ENCODE data around the gene DDX24.
A peak's percentile ranks its signal among the peaks of the same experiment; 100 is the strongest.

DDX24 gene

DNA sequence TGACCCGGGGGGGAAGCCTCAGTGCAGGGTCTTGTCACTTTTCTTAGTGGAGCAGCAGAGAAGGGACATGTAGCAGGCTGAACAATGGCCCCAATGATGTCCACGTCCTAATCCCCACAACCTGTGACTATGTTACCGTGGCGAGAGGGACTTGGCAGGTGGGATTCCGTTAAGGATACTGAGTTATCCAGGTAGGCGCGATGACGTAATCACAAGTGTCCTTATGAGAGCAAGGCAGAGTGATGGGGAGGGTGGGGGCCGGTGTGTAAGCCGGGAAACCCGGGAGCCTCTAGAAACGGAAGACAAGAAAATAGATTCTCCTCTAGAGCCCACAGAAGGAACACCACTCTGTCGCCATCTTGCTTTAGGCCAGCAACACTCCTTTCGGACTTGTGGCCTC, 50.4 kb downstream of the DDX24 start:
- no peaks in the 10 kb centered on the region for H3K9me3 ChIP-seq (ENCODE audit: control insufficient read depth, low read length)
- peaks cover 33% of the 10 kb centered on the region for H3K4me1 ChIP-seq (ENCODE audit: control insufficient read depth, insufficient read depth, low read length)
- H3K9ac ChIP-seq (ENCODE audit: low read length), result no peak overlapping the region
- no peaks in the 10 kb centered on the region for H3K36me3 ChIP-seq (ENCODE audit: control insufficient read depth, insufficient read depth, low read length)
- H3K27me3 ChIP-seq (ENCODE audit: control insufficient read depth, insufficient read depth, low read length), result no peaks in the 10 kb centered on the region
- H3K4me3 ChIP-seq (ENCODE audit: low read length), result no peak overlapping the region

GRCh38 chr14:94029671-94030203, 51.3 kb downstream of the DDX24 start:
- Histone ChIP-seq H3K4me3 (ENCODE audit: low read length) (no peak overlapping the region), H3K9me3 (ENCODE audit: control insufficient read depth, low read length) (no peaks in the 10 kb centered on the region), H3K36me3 (ENCODE audit: control insufficient read depth, insufficient read depth, low read length) (no peaks in the 10 kb centered on the region), H3K27me3 (ENCODE audit: control insufficient read depth, insufficient read depth, low read length) (no peaks in the 10 kb centered on the region), H3K9ac (ENCODE audit: low read length) (no peak overlapping the region), H3K4me1 (ENCODE audit: control insufficient read depth, insufficient read depth, low read length) (peaks cover 33% of the 10 kb centered on the region)

DNA sequence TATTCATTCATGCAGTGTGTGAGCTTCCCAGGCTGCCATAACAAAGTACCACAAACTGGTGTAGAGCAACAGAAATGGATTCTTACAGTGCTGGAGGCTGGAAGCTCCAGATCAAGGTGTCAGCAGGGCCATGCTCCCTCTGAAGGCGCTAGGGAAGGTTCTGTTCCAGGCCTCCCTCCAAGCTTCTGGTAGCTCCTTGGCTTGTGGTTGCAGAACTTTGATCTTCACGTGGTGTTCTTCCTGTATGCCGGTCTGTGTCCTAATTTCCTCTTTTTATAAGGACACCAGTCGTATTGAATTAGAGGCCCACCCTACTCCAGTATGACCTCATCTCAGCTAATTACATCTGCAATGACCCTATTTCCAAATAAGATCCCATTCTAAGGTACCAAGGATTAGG, 51.7 kb downstream of the DDX24 start:
- H3K9me3 ChIP-seq (ENCODE audit: control insufficient read depth, low read length), result no peaks in the 10 kb centered on the region
- H3K36me3 ChIP-seq (ENCODE audit: control insufficient read depth, insufficient read depth, low read length), result no peaks in the 10 kb centered on the region
- H3K4me1 ChIP-seq (ENCODE audit: control insufficient read depth, insufficient read depth, low read length), result peaks cover 33% of the 10 kb centered on the region
- H3K4me3 ChIP-seq (ENCODE audit: low read length), result no peak overlapping the region
- no peak overlapping the region for H3K9ac ChIP-seq (ENCODE audit: low read length)
- H3K27me3 ChIP-seq (ENCODE audit: control insufficient read depth, insufficient read depth, low read length), result no peaks in the 10 kb centered on the region

- Histone ChIP-seq H3K9ac (ENCODE audit: low read length) (no peak overlapping the region), H3K36me3 (ENCODE audit: control insufficient read depth, insufficient read depth, low read length) (no peaks in the 10 kb centered on the region), H3K27me3 (ENCODE audit: control insufficient read depth, insufficient read depth, low read length) (no peaks in the 10 kb centered on the region), H3K9me3 (ENCODE audit: control insufficient read depth, low read length) (no peaks in the 10 kb centered on the region), H3K4me3 (ENCODE audit: low read length) (no peak overlapping the region), H3K4me1 (ENCODE audit: control insufficient read depth, insufficient read depth, low read length) (peaks cover 33% of the 10 kb centered on the region)
Measured at GRCh38 chr14:94028450-94028826, 52.6 kb downstream of the DDX24 start.

- H3K27me3 ChIP-seq (ENCODE audit: control insufficient read depth, insufficient read depth, low read length), result no peaks in the 10 kb centered on the region
- no peaks in the 10 kb centered on the region for H3K9me3 ChIP-seq (ENCODE audit: control insufficient read depth, low read length)
- peaks cover 36% of the 10 kb centered on the region for H3K4me1 ChIP-seq (ENCODE audit: control insufficient read depth, insufficient read depth, low read length)
- no peaks in the 10 kb centered on the region for H3K36me3 ChIP-seq (ENCODE audit: control insufficient read depth, insufficient read depth, low read length)
- no peak overlapping the region for H3K9ac ChIP-seq (ENCODE audit: low read length)
- no peak overlapping the region for H3K4me3 ChIP-seq (ENCODE audit: low read length)
Measured at GRCh38 chr14:94027566-94028449, 53.2 kb downstream of the DDX24 start.

DNA sequence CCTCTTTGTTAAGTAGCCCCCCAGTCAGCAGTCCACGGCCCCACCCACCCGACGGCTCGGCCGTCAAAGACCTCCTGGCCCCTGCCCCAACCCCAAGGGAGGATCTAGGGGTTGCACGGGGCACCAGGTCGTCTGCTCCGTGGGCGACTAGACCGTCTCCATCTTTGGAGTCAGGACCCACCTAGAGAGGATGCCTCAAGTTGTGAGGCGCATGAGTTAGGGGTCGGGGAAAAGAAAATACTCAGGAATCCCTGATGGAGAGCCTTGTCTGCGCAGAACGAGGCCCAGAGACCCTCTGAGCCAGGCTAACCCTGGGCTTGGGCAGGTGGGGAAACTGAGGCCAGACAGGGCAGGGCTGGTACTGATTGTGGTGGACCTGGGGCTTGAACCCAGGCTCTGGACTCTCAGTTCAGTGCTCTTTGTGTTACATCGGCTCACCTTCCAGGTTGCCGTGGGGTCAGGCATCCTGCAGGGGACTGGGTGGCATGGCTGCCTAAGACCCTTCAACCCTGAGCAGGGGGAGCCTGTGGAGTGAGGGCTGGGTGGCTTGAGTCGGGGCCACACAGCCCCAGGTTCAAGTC, 54.0 kb downstream of the DDX24 start:
- H3K4me1 ChIP-seq (ENCODE audit: control insufficient read depth, insufficient read depth, low read length), result peaks cover 39% of the 10 kb centered on the region
- H3K36me3 ChIP-seq (ENCODE audit: control insufficient read depth, insufficient read depth, low read length), result no peaks in the 10 kb centered on the region
- no peaks in the 10 kb centered on the region for H3K9me3 ChIP-seq (ENCODE audit: control insufficient read depth, low read length)
- H3K9ac ChIP-seq (ENCODE audit: low read length), result peak overlapping the region; percentile 45
- no peaks in the 10 kb centered on the region for H3K27me3 ChIP-seq (ENCODE audit: control insufficient read depth, insufficient read depth, low read length)
- H3K4me3 ChIP-seq (ENCODE audit: low read length), result no peak overlapping the region

- no peaks in the 10 kb centered on the region for H3K9me3 ChIP-seq (ENCODE audit: control insufficient read depth, low read length)
- no peaks in the 10 kb centered on the region for H3K36me3 ChIP-seq (ENCODE audit: control insufficient read depth, insufficient read depth, low read length)
- H3K27me3 ChIP-seq (ENCODE audit: control insufficient read depth, insufficient read depth, low read length), result no peaks in the 10 kb centered on the region
- H3K4me3 ChIP-seq (ENCODE audit: low read length), result peak within 1 kb of the TSS; percentile 17
- peak within 1 kb of the TSS; percentile 45 for H3K9ac ChIP-seq (ENCODE audit: low read length)
- H3K4me1 ChIP-seq (ENCODE audit: control insufficient read depth, insufficient read depth, low read length), result peaks cover 39% of the 10 kb centered on the region
Measured at GRCh38 chr14:94026173-94026888, 54.7 kb downstream of the DDX24 start, which contains the start of gene OTUB2. TSS of gene OTUB2 (plus strand) at chr14:94026340. CDS start at chr14:94026538, 198 bp downstream.

- no peaks in the 10 kb centered on the region for H3K36me3 ChIP-seq (ENCODE audit: control insufficient read depth, insufficient read depth, low read length)
- peaks cover 39% of the 10 kb centered on the region for H3K4me1 ChIP-seq (ENCODE audit: control insufficient read depth, insufficient read depth, low read length)
- H3K9ac ChIP-seq (ENCODE audit: low read length), result no peak overlapping the region
- no peaks in the 10 kb centered on the region for H3K9me3 ChIP-seq (ENCODE audit: control insufficient read depth, low read length)
- peak overlapping the region; percentile 17 for H3K4me3 ChIP-seq (ENCODE audit: low read length)
- H3K27me3 ChIP-seq (ENCODE audit: control insufficient read depth, insufficient read depth, low read length), result no peaks in the 10 kb centered on the region
Measured at GRCh38 chr14:94025720-94026119, 55.3 kb downstream of the DDX24 start.

- no peak overlapping the region for H3K4me3 ChIP-seq (ENCODE audit: low read length)
- no peaks in the 10 kb centered on the region for H3K9me3 ChIP-seq (ENCODE audit: control insufficient read depth, low read length)
- no peaks in the 10 kb centered on the region for H3K27me3 ChIP-seq (ENCODE audit: control insufficient read depth, insufficient read depth, low read length)
- H3K36me3 ChIP-seq (ENCODE audit: control insufficient read depth, insufficient read depth, low read length), result no peaks in the 10 kb centered on the region
- H3K9ac ChIP-seq (ENCODE audit: low read length), result no peak overlapping the region
- peaks cover 39% of the 10 kb centered on the region for H3K4me1 ChIP-seq (ENCODE audit: control insufficient read depth, insufficient read depth, low read length)
Measured at GRCh38 chr14:94024549-94024948, 56.5 kb downstream of the DDX24 start.

DNA sequence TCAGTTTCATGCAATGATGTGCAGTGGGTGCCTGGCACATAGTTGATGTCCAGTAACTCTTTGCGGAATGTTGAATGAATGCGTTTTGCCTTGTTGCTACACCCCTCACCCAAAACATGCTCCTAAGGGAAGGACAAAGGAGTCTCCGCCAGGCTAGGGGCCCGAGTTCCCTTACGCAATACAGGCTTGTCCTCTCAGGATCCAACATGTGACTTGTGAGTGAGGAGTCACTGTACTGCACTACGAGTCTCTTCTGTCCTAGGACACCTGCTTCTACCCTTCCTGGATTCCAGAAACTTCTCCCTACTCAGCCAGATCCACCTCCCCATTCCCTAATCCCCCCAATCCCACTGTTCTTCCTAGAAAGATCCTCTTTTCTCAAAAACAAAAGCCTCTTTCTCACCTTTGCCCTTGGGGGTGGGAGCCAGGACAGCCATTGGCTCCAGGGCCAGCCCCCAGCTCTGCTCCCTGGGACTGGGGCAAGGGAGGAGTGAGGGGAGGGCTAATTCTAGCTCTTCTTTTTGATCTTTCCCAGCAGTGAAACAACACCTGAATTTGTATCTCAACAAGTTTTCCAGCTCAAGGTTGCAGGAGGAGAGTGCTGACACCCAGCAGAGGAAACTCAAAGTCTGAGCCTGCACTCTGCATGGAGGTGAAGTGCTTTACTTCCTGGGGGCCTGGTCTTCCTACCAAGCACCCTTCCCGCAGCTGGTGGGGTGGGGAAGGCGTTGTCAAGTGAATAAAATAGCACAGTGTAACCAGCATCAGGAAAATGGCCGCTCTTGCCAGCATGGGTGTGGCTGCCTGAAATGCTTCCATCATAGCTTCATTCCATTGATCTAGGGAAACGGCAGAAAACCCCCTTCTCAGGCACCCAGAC, 58.2 kb downstream of the DDX24 start:
- Histone ChIP-seq H3K4me3 (ENCODE audit: low read length) (no peak overlapping the region), H3K36me3 (ENCODE audit: control insufficient read depth, insufficient read depth, low read length) (no peaks in the 10 kb centered on the region), H3K4me1 (ENCODE audit: control insufficient read depth, insufficient read depth, low read length) (peaks cover 21% of the 10 kb centered on the region), H3K9me3 (ENCODE audit: control insufficient read depth, low read length) (no peaks in the 10 kb centered on the region), H3K9ac (ENCODE audit: low read length) (no peak overlapping the region), H3K27me3 (ENCODE audit: control insufficient read depth, insufficient read depth, low read length) (no peaks in the 10 kb centered on the region)

GRCh38 chr14:94021416-94022157, 59.4 kb downstream of the DDX24 start:
- H3K9me3 ChIP-seq (ENCODE audit: control insufficient read depth, low read length), result no peaks in the 10 kb centered on the region
- no peak overlapping the region for H3K4me3 ChIP-seq (ENCODE audit: low read length)
- no peak overlapping the region for H3K9ac ChIP-seq (ENCODE audit: low read length)
- H3K4me1 ChIP-seq (ENCODE audit: control insufficient read depth, insufficient read depth, low read length), result peaks cover 10% of the 10 kb centered on the region
- H3K27me3 ChIP-seq (ENCODE audit: control insufficient read depth, insufficient read depth, low read length), result no peaks in the 10 kb centered on the region
- no peaks in the 10 kb centered on the region for H3K36me3 ChIP-seq (ENCODE audit: control insufficient read depth, insufficient read depth, low read length)
